HG02678 (cell line): ENCODE data around the gene MRPL44.

ENCODE experiments used
- ATAC-seq: cut with Tn5 transposase; IDR thresholded peaks from one replicate; pipeline ENCODE4 v1.9.1; 2021; ENCODE audit warnings: mild to moderate bottlenecking, moderate library complexity; ENCODE audit not compliant: unreplicated experiment

Gene MRPL44

GRCh38 chr2:223957092-223957851 lies at the start of gene MRPL44:
MRPL44 (plus strand) TSS chr2:223957463; CDS start chr2:223957473, 10 bp downstream.
- peak; percentile 85 for ATAC-seq

DNA sequence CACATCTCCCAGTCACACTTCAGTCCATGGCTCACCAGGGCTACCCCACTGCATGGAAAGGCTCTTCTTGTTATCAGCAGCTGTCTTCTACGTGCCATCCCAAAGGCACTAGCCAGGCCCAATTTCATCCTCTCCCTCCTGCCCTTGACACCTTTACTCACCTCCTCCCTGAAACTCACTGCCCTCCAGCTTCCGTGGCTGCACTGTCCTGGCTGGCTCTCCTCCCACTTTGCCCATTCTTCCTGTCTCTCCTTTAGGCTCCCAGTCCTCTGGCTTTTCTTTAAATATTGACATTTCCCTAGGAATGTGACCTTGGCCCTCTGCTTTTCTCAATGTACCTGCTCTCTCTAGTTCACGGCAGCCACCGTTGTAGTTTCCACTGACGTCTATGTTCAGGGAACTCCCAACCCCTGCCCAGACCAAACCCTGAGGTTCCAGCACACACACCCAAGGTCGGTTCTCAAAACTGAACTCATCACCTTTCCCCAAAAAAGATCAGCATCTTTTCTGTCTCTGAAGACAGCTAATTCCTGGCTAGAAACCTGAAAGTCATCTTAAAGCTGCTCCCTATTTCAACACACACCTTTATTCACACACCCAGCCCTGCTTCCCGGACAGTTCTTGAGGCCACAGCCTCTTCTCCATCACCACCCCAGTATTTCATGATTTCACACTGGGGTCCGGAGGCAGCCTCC lies 48.8 kb upstream of the MRPL44 start:
- no peak for ATAC-seq

DNA sequence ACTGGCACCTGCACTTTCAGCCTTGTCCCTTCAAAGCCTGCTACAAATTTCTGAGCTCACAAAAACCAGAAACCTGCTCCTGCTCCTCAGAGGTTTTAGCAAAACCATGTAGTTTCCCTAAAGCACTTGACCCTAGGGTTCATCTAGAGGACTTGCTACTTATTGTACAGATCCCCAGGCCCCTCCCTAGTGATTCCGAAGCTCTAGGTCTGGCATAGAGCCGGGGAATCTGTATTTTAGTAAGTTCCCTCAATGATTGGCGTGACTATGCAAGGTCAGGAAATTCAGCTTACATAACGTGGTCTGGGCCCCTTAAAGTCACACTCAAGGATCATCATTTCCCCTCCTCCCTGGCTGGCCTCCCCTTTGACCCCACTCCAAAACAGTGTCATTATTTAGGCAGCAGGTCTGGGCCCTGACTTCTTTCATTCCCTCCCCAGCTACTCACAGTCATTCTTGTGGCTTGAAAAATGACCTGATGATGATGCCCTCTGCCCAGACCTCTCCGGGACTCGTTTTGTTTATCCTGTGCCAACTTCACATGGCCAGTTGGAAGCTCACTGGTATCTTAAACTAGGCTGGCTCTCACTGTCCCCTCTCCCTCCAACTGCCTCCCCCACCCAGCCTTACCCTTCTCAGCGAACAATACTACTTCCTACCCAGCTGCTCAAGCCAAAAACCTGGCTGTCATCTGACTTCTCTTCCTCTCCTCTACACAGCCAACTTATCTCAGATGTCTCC lies 48.1 kb upstream of the MRPL44 start:
- ATAC-seq, result no peak

- no peak for ATAC-seq
Measured at GRCh38 chr2:223914324-223914723, 42.9 kb upstream of the MRPL44 start.

DNA sequence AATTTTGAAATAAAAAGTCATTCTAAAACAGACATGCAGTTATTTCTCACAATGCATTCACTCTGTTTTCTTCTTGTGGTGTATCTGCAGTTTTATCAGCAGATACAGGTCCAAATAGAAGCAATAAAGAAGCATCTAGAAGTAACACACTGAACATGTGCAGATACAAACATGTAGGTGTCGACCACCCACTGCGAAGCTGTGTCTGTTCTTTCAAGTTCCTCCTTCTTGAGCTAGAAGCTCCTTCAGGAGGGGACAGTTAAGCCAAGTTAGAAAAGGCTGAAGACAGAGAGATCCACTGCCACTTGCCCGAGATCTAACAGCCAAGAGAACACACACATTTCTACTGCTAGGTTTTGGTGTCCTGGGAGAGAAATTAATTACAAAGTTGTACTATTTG lies 42.2 kb upstream of the MRPL44 start:
- no peak for ATAC-seq

GRCh38 chr2:223916181-223916920 lies 40.9 kb upstream of the MRPL44 start:
- ATAC-seq, result no peak

- no peak for ATAC-seq
Measured at GRCh38 chr2:223918671-223919134, 38.6 kb upstream of the MRPL44 start.

- ATAC-seq, result no peak
Measured at GRCh38 chr2:223920109-223920508, 37.2 kb upstream of the MRPL44 start.

- no peak for ATAC-seq
Measured at GRCh38 chr2:223921204-223921603, 36.1 kb upstream of the MRPL44 start.

DNA sequence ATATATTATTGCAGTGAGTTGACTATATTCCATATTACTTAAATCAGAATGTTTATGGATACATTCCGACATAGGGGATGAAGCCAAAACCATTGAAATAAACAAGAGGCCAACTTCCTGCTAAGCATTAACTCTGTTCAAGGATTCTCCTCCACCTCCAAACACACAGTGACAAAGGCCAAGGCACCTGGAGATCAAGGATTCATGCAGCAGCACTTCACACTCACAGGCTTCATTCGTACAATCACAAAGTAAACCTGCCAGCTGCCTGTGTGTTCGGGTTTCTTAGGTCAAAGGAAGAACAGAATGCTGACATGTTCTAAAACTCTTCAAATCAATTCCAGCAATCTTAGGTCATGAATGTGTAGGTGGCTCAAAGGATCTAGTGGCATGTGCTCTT lies 35.0 kb upstream of the MRPL44 start:
- no peak for ATAC-seq

DNA sequence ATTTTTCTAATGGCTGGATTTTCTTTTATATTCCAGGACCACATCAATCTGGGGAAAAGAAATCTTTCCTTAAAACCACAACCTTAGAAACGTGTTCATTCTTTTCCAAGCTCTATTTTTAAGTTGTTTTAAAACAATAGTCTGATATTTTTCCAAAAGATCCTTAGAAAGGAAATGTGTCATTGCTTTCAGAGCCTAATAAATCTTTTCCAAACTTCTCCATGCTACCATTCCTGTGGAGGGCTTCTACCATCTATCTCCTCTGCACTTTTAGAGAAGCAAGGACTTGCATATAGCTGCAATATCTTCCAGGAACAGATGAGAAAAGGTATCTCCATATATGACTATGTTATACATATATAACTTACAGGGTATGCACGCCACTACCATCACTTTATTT lies 33.3 kb upstream of the MRPL44 start:
- ATAC-seq, result no peak

GRCh38 chr2:223925106-223925505 lies 32.2 kb upstream of the MRPL44 start:
- ATAC-seq, result no peak

- ATAC-seq, result no peak
Measured at GRCh38 chr2:223928113-223929006, 28.9 kb upstream of the MRPL44 start.

DNA sequence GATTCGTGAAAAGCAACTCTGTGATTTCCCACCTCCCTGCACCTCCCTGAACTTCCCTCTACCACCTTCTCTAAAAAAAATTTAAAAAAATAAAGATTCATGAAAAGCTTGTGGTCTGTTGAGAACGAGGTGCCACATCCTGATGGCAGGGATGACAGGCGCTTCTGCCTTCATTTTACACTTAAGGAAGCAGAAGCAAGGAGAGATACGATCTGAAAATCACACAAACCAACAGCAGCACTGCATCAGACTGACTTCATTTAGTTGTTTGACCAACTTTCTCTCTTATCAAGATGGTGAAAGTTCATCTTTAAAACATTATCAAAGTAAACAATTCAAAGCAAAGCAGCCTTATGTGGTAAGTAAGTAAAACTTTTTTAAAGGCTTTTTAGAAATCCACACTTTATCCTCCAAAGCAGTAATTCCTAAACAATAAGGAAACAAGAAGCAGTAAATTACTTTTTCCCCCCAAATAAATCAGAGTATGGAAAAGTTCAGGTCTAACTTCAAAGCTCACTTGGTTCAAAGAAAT lies 27.6 kb upstream of the MRPL44 start:
- ATAC-seq, result no peak

- ATAC-seq, result no peak
Measured at GRCh38 chr2:223930103-223930976, 26.9 kb upstream of the MRPL44 start.

GRCh38 chr2:223932816-223933800 lies 24.2 kb upstream of the MRPL44 start:
- ATAC-seq, result no peak

GRCh38 chr2:223934870-223935269 lies 22.4 kb upstream of the MRPL44 start:
- ATAC-seq, result no peak
